IPS-18a (cell line): ENCODE data around the gene EEF1AKMT4.
A peak's percentile ranks its signal among the peaks of the same experiment; 100 is the strongest.

Source experiments
- H3K27ac ChIP-seq: one replicate; pipeline ENCODE4 v1.5.1; 2013; ENCODE audit warnings: low read length
- H3K27me3 ChIP-seq: one replicate; pipeline ENCODE4 v1.6.1; 2013; ENCODE audit warnings: mild to moderate bottlenecking, low read length; ENCODE audit not compliant: control insufficient read depth, insufficient read depth
- H3K36me3 ChIP-seq: one replicate; pipeline ENCODE4 v1.6.1; 2013; ENCODE audit warnings: low read depth, low read length; ENCODE audit not compliant: control insufficient read depth
- H3K4me1 ChIP-seq: one replicate; pipeline ENCODE4 v1.6.1; 2013; ENCODE audit warnings: low read depth, low read length; ENCODE audit not compliant: control insufficient read depth
- H3K4me3 ChIP-seq: one replicate; pipeline ENCODE4 v1.5.1; 2013; ENCODE audit warnings: low read length
- H3K9ac ChIP-seq: one replicate; pipeline ENCODE4 v1.6.1; 2013; ENCODE audit warnings: mild to moderate bottlenecking, low read length, moderate library complexity
- H3K9me3 ChIP-seq: one replicate; pipeline ENCODE4 v1.6.1; 2013; ENCODE audit warnings: low read depth, low read length; ENCODE audit not compliant: control insufficient read depth

EEF1AKMT4 gene

GRCh38 chr3:184249412-184250166 is at the start of gene EEF1AKMT4:
TSS of gene EEF1AKMT4 (plus strand) at chr3:184249672. CDS start at chr3:184249695, 23 bp downstream.
- Histone ChIP-seq H3K27me3 (no peaks in the 10 kb centered on the region), H3K4me3 (peak within 1 kb of the TSS; percentile 100), H3K9ac (peak within 1 kb of the TSS; percentile 99), H3K9me3 (no peaks in the 10 kb centered on the region), H3K36me3 (peaks cover 13% of the 10 kb centered on the region), H3K27ac (peak within 1 kb of the TSS; percentile 99), H3K4me1 (no peaks in the 10 kb centered on the region)

GRCh38 chr3:184200825-184201224 is 48.6 kb upstream of the EEF1AKMT4 start:
- no peak overlapping the region for H3K4me3 ChIP-seq
- no peaks in the 10 kb centered on the region for H3K9me3 ChIP-seq
- no peak overlapping the region for H3K27ac ChIP-seq
- H3K9ac ChIP-seq: no peak overlapping the region
- H3K36me3 ChIP-seq: no peaks in the 10 kb centered on the region
- no peaks in the 10 kb centered on the region for H3K4me1 ChIP-seq
- no peaks in the 10 kb centered on the region for H3K27me3 ChIP-seq

DNA sequence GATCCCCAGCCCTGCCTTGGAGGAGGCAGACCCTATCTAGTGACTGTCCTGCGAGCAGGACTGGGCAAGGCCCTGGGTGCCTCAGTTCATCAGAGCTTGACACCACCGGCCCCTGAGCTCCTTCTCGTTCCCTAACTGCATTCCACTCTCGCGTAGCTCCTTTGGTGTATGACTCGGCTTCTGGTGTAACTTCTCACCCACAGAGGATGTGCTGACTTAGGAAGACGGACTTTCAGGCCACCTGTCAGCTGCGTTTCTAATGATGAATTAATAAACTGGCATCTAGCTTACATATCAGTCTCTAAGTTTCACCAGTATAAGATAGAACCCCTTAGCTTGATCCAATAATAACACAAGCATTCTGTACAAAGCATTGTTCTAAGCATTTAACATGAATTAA is 45.9 kb upstream of the EEF1AKMT4 start:
- Histone ChIP-seq H3K4me3 (no peak overlapping the region), H3K4me1 (no peaks in the 10 kb centered on the region), H3K9me3 (no peaks in the 10 kb centered on the region), H3K36me3 (no peaks in the 10 kb centered on the region), H3K9ac (no peak overlapping the region), H3K27ac (no peak overlapping the region), H3K27me3 (no peaks in the 10 kb centered on the region)

DNA sequence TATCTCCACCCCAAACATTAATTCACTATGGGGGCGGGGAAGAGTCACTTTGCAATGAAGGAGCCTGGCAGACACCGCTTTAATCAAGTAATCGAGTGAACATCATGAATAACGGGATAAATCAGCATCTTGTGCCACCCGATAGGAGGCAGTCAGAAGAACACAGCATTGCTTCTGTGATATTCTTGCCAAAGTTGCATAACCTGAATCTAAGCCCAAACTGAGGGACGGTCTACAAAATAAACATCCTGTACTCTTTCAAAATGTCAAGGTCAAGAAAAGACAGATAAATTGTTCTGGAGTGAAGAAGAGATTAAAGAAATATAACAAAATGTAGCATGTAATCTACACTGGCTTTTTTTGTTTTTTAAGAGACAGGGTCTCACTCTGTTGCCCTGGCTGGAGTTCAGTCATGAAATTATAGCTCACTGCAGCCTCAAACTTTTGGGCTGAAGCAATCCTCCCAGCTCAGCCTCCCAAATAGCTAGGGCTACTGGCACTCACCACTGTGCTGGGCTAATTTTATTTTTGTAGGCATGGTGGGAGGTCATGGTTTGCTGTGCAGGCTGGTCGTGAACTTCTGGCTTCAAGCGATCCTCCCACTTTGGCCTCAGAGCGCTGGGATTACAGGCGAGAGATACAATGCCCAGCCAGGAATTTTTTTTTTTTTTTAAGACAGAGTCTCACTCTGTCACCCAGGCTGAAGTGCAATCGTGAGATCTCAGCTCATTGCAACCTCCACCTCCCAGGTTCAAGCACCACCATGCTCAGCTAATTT is 40.1 kb upstream of the EEF1AKMT4 start:
- H3K4me3 ChIP-seq: no peak overlapping the region
- no peak overlapping the region for H3K27ac ChIP-seq
- H3K9ac ChIP-seq: no peak overlapping the region
- no peaks in the 10 kb centered on the region for H3K27me3 ChIP-seq
- H3K9me3 ChIP-seq: no peaks in the 10 kb centered on the region
- H3K4me1 ChIP-seq: no peaks in the 10 kb centered on the region
- H3K36me3 ChIP-seq: no peaks in the 10 kb centered on the region

- Histone ChIP-seq H3K9ac (no peak overlapping the region), H3K27ac (no peak overlapping the region), H3K9me3 (no peaks in the 10 kb centered on the region), H3K4me1 (no peaks in the 10 kb centered on the region), H3K36me3 (no peaks in the 10 kb centered on the region), H3K27me3 (no peaks in the 10 kb centered on the region), H3K4me3 (no peak overlapping the region)
Measured at GRCh38 chr3:184211297-184211696, 38.2 kb upstream of the EEF1AKMT4 start.

DNA sequence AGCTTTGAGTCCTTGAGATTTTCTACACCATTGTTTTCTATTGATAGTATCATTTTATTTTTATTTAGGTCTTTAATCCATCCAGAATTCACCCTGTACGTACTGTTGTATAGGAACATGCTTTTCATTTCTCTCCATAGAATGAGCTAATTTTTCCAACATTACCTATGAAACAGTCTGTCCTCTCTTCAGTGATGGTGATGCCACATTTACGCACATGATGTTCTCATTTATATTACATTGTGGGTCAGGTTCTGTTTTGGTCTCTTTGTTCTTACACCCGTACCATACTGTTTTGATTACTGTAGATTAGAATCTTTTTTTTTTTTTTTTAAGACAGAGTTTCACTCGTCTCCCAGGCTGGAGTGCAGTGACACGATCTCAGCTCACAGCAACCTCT is 37.8 kb upstream of the EEF1AKMT4 start:
- Histone ChIP-seq H3K36me3 (no peaks in the 10 kb centered on the region), H3K27ac (no peak overlapping the region), H3K27me3 (no peaks in the 10 kb centered on the region), H3K9ac (no peak overlapping the region), H3K4me3 (no peak overlapping the region), H3K9me3 (no peaks in the 10 kb centered on the region), H3K4me1 (no peaks in the 10 kb centered on the region)

DNA sequence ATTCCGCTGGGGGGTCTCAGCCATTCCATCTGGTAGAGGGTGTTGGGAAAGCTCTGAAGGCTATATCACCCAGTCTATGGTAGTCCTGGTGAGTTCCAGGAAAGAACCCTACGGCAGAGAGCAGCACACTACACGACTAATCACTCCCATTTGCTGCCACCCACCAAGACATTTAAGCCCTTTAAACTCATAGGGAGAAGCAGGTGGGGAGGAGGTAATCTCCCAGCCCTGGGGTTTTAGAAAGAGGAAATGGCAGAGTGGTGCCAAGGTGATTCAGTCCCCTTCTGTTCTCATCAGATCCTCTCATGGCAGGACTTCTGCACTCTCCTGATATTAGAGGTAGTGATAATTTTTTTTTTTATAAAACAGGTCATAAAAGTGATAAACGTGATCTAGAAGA is 30.7 kb upstream of the EEF1AKMT4 start:
- Histone ChIP-seq H3K36me3 (no peaks in the 10 kb centered on the region), H3K27me3 (no peaks in the 10 kb centered on the region), H3K4me3 (no peak overlapping the region), H3K9me3 (no peaks in the 10 kb centered on the region), H3K9ac (no peak overlapping the region), H3K4me1 (no peaks in the 10 kb centered on the region), H3K27ac (no peak overlapping the region)

DNA sequence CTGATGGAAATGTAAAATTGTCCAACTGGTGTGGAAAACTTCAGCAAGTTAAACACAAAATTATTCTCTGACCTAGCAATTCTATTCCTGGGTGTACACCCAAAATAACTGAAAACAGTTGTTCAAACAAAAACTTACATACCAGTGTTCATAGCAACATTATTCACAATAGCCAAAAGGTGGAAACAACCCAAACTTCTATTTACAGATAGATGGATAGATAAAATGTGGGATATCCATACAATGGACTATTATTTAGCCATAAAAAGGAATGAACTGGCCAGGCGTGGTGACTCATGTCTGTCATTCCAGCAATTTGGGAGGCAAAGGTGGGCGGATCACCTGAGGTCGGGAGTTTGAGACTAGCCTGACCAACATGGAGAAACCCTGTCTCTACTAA is 27.0 kb upstream of the EEF1AKMT4 start:
- Histone ChIP-seq H3K9ac (no peak overlapping the region), H3K27ac (no peak overlapping the region), H3K9me3 (no peaks in the 10 kb centered on the region), H3K36me3 (no peaks in the 10 kb centered on the region), H3K4me1 (no peaks in the 10 kb centered on the region), H3K27me3 (peaks cover 10% of the 10 kb centered on the region), H3K4me3 (no peak overlapping the region)

DNA sequence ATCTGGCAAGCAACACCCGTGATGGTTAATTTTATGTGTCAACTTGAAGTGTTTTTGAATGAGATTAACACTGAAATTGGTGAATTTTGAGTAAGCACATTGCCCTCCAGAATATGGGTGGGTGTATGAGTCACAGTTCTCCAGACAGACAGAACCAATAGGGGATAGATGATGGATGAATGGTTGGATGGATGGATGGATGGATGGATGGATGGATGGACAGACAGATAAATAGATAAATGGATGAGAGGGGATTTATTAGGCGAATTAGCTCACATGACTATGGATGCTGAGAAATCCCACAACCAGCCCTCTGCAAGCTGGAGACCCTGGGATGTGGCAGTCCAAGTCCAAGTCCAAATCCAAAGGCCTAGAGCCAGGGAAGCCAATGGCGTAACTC is 25.5 kb upstream of the EEF1AKMT4 start:
- Histone ChIP-seq H3K4me3 (no peak overlapping the region), H3K36me3 (no peaks in the 10 kb centered on the region), H3K4me1 (no peaks in the 10 kb centered on the region), H3K27me3 (peaks cover 24% of the 10 kb centered on the region), H3K9me3 (no peaks in the 10 kb centered on the region), H3K27ac (no peak overlapping the region), H3K9ac (no peak overlapping the region)

- H3K27ac ChIP-seq: no peak overlapping the region
- H3K36me3 ChIP-seq: no peaks in the 10 kb centered on the region
- no peaks in the 10 kb centered on the region for H3K4me1 ChIP-seq
- no peak overlapping the region for H3K4me3 ChIP-seq
- H3K9me3 ChIP-seq: no peaks in the 10 kb centered on the region
- peaks cover 60% of the 10 kb centered on the region for H3K27me3 ChIP-seq
- no peak overlapping the region for H3K9ac ChIP-seq
Measured at GRCh38 chr3:184227481-184227935, 22.0 kb upstream of the EEF1AKMT4 start.

DNA sequence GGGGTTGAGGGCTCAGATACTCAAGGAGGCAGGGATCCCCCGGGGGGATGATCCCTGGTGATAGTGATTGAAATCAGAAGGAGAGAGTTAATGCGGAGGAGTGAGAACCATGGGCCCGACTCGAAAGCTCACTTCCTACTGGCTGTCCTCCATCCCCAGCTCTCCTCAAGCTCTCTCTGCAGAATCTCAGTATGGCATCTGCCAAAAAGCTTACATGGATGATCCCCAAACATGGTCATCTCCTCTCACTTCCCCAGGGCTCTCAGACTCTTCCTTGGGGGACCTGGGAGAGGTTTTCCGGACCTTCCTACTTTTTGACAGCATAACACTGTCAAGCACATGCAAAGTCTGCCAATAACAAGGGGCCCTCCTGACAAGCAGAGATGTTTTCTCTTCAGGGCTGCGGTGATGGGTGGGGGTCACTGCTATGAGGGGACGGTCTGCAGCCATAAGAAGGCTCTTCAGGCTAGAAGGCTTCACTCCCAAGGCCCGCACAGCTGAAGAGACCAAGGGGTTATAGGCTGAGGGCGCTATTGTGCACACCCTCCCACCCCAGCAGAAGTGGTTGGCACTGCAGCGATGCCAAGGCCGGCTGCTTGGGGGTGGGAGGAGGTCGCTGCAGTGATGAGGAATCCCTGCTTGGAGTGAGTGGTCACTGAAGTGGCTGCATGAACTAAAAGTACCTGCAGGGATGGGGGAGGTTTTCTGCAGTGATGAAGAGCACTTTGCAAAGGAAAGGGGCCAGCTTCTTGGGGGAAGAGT is 20.9 kb upstream of the EEF1AKMT4 start:
- Histone ChIP-seq H3K4me3 (peak overlapping the region; percentile 55), H3K9me3 (no peaks in the 10 kb centered on the region), H3K9ac (no peak overlapping the region), H3K36me3 (no peaks in the 10 kb centered on the region), H3K27me3 (peaks cover 70% of the 10 kb centered on the region), H3K4me1 (no peaks in the 10 kb centered on the region), H3K27ac (no peak overlapping the region)
